NCI-H2107 treated with DMSO at 0.1 percent for 48 hours (cell line): ENCODE data around the gene SCARB2.

Experiments
- DNase-seq: peaks from one replicate; lab custom pipeline; 2025; ENCODE audit not compliant: unreplicated experiment; lab: John Stamatoyannopoulos, UW

The SCARB2 gene

DNA sequence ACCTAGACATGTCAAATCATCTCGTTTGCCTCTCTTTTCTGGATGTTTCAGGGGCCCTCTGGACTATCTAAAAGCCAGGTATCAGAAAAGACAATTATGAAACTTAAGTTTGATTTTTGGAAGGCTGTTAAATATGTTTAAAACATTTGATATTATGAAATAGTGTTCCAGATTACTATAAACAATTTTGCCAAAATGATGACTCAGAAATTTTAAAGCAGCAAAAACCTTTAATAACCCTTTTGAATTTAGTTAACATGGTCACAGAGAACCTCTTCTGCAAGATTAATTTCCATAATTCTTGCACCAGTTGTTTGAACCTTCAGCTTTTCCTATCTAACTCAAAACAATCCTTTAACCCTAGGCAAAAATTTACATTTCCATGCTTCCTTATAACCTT, 19.1 kb upstream of the SCARB2 start:
- DNase-seq, result no peak

DNA sequence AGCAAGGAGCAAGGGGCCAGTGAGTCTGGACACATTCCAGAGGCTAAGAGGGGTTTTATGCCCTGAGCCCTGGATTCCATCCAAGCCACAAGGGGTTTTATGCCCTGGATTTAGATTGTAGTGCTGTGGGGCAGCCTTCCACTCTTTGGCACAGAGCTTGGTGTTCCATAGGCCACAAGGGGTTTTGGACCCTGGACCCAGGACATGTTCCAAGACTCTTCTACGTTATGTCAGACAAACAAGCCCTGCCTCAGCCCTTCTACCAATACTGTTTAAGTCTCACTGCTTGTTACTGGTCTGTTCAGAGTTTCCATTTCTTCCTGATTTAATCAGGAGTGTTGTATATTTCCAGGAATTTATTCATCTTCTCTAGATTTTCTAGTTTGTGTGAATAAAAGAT, 12.8 kb upstream of the SCARB2 start:
- no peak for DNase-seq

DNA sequence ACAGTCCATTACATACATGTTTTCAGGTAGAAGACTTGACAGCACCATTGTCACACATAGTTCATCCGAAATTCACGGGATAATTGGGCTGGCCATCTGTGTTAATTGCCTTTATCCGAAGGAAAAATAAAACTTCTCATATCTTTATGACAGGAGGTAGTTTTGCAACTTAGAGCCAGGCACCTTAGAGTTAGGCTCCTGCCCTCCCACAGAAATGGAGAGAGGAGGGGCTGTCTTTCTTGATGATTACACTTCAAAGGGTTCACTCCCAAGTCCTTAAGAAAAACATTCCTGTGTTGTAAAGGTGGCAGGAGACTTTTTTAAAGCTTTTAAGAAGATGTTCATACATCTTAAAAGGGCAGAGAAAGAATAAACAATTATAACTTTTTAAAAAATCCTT, 10.5 kb upstream of the SCARB2 start:
- no peak for DNase-seq

DNA sequence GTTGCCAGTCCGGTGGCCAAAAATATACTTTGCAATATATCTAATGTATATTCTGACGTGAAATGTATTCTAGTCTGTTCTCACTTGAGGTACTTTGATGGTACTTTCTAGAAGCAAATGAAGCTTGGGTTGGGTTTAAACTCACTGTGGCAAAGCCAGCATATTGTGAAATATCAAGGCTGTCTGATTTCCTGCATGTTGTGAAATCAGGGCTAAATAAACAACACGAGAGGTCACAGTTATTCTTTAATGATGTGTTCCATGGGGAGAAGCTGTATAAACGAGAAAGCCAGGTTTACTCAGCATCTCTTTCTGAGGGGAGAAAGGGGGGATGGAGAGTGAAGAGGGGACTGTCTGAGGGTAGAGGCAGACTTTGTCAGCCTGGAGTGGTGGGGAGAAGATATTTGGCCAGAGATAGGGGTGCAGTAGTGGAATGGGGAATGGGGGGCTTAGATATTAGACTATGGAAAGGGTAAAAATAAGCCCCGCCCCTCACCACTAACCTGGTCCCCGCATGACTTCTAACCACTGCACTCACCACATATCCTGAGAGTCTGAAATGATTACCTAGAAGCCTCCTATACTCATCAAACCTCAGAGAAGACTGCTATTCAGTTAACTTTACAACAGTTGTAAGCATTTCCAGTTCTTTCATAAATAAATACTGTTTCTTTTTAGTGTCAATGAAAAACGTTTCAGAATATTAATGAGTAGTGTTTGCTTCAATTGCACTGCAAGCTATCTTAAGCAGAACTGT, 5.9 kb upstream of the SCARB2 start:
- DNase-seq, result no peak

DNA sequence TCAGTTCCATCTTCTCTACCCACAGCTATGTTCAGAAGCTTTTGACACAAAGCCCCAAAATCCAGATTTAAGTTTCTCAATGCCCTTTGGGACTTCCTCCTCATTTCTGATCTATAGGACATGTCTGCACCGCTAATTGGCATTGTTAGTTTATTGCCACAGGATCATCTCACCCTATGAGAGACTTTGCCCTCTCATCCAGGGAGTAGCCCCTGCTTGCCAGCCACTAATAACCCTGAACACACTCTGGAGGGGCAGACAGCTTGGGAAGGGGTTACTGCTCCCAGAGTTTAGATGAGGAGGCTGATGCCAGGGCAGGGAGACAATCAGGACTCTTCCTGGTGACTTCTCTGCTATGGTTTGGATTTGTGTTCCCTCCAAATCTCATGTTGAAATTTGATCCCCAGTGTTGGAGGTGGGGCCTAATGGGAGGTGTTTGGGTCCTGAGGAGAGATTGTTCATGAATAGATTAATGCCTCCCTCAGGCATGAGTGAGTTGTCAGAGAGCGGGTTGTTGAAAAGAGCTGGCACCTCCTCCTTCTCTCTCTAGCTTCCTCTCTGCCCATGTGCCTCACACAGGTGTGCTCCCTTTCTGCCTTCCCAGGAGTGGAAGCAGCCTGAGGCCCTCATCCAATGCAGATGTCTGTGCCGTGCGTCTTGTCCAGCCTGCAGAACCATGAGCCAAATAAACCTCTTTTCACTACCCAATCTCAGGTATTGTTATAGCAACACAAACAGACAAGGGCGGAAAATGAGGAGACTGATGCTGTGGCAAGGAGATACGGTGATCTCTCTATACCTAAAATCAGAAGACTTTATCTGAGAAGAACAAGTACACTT, 3.6 kb upstream of the SCARB2 start:
- no peak for DNase-seq

DNA sequence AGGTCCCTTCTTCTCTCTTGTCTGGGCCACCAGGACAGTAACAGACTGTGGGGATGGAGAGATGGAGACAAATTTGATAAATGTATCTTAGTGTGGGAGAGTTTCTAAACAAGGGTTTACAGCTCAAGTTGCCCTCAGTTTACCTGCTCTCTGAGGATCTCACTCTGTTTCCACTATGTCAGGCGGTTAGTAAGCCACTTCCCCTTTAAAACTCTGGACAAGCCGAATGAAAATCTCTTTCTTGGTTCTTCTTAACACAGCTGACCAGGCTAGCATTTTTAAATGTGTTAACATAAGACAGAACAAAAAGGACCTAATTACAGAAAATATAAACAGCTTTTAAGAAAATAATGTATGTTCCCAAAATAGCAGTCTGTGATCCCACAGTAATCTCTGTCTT, 2.9 kb upstream of the SCARB2 start:
- no peak for DNase-seq

DNA sequence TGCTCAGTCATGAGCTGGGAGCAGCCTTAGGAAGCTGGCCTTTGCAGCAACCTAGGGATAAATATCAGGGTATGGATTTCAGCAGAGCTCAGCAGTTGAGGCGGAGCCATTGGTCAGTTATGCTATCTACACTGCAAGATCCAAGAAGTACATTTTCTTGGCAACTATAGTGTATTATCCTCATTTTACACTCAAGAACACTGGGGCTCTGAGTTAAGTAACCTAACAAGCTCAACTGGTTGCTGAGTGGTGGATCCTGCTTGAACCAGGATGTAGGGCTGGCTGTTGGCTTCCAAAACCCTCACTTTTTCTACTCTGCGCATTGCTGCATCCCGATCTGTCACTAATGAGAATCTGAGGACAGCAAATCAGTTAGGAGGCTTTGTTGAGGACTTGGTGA, 1.5 kb upstream of the SCARB2 start:
- no peak for DNase-seq

DNA sequence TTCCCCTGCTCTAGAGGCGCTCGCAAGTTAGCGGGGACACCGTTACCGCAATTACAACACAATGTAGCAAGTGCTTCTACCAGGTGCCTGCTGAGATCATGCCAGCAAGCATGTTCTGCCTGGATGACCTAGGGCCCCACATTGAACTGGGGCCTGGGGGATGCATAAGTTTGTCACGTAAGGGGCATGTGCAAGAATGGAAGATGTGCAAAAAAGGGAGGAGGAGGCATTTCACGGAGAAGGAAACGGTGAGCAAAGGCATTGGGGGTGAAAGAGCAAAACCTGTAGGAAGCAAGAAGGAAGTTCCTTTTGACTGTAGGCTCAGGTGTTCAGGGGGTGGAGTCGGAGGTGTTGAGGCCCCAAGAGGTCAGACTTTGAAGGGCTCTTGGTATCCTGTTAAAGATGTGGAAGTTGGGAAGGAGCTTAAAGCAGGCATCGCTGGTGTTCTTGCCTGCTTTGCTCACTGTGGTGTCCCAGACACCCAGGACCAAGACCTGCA, 602 bp upstream of the SCARB2 start:
- DNase-seq, result no peak

DNA sequence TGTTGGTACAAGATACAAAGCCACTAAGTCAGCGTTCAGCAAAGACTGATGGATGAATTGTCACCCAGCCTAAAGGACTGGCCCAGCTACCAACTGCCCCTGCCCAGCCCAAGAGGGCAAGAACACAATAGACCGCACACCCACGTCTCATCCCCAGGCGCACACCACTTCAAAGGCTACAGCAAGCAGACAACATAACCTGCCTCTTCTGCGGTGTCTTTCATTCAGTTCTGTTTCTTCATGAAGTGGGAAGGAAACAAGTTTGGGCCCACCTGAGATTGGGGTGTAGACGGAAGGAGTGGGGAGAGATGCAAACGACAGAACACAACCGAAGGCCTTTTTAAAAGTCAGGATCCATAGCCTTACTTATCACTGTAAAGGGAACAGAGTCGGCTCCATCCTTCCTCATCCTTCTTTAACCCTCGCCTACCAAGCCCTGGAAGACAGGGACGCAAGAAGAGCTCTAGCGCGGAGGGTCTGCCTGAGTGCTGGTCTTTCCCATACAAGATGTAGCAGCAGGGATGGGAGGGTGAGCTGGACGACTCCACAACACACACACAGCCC, 691 bp downstream of the SCARB2 start:
- no peak for DNase-seq

DNA sequence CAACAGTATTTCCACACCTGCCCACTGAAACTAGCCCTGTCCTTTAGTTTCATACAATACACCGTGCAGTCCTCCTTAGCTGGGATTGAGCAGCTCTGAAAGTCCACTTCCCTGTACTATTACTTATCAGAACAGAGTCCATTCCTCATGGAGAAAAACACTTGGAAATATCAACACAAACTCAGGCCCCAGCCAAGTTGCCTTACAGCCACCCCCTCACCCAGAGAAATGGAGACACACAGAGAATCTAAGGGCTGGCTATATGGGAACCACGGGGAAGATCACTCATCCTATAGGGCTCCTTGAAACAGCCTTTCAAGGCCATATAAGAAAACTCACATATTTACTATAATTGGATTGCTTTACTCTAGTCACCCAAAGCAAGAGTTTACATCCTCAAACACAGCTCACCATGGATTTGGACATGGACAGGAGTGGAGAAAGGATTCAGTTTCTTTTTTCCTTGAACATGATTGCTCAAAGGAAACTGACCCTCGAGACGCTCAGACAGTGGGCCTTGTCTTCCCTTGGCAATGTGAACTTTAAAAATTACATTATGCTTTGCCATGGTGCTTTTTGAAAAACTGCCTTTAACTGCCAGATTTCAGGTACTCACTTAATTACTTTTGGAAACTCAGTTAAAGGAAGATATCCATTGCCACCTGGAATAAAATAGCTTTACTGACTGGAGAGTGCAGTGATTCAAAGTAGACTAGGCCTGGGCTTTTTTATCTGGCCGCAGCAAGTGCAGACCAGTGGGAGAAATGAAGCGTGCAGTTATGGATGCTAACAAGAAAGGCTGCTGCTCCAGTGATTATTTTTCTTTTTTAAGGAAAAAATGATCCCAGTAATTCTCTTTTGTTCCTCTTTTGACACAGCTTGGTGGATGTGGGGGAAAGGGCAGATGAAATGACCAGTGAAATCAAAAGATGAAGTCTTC, 1.6 kb downstream of the SCARB2 start:
- DNase-seq, result no peak

DNA sequence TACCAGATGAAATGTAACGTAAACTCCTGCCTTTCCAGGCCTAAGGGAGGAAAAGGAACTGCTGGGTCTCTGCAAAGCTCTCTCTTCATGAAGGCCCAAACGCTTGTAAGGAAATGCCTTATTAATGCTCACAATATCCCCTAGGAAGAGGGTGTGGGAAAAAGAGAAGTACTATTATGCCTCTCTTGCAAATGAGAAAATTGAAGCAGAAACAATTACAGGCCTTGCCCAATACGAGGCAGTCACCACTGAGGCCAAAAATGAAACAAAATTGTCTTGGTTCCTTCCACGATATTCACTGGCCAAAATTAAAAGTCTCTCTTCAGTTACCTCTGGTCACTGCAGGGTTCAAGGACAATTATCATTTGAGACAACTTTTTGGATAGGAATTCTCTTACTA, 3.2 kb downstream of the SCARB2 start:
- no peak for DNase-seq

DNA sequence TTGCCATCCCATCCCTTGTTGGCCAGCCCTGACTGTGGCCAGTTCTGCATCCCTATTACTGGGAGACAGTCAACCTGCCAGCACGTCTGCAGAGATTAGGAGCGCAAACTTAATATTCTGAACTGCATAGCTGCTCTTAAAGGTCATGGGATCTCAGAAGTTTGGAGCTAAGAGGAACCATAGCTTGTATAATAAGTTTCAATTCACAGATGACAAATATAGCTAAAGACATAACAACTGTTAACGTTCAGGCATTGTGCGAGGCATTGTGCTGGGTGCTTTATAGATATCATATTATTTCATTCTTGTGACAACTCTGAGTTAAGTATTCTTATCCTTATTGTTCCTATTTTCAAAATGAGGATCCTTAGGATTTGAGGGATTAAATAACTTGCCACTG, 3.7 kb downstream of the SCARB2 start:
- DNase-seq, result no peak

DNA sequence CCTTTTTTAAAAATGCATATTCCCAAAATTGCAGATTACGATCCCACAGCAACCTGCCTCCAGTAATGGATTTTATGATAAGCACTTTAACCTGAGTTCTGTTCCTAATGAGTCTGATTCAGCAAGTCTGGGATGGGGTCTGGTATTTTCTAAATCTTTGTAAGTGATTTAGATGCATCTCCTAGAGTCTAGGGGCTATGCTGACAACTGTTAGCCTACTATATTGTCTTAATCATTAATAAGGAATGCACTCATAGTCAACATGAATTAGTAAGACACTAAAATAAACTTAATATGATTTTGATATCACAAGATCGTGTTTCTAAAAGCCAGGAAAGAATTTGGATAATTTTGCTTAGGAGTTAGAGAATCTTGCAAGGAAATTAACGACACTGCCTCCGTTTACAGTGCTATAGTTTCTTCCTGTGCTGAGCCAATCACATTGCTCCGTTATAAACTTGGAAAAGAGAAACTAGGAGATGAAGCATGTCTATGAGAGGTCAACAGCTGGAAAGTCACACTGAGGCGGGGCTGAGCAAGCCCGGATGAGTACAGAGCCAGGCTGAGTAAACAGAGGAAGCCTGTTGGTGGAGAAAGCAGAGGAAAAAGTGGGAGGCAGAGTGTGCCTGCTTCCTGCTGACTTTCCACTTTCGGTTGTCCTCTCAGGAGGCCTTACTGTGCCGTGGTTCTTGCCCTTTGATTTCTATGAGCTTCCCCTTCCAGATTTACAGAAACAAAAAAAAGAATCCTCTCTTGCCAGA, 5.4 kb downstream of the SCARB2 start:
- DNase-seq, result no peak

DNA sequence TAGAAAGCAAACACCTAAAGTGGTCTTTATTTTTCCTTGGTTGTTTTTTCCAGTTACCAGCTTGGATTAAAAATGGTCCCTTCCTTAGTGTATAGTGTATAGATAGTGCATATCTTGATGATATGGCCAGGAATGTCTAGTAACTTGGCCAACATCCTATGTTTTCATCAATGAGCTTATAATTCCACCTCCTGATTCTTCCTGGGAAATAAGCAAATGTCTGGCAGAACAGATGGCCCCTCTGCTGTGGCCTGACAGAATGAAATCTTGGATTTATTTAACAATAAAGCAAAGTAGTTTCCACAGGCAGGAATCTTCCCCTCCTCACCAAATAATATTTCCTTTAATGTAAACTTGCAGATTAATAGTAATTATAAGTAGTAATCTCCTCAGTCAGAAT, 6.1 kb downstream of the SCARB2 start:
- DNase-seq, result no peak

DNA sequence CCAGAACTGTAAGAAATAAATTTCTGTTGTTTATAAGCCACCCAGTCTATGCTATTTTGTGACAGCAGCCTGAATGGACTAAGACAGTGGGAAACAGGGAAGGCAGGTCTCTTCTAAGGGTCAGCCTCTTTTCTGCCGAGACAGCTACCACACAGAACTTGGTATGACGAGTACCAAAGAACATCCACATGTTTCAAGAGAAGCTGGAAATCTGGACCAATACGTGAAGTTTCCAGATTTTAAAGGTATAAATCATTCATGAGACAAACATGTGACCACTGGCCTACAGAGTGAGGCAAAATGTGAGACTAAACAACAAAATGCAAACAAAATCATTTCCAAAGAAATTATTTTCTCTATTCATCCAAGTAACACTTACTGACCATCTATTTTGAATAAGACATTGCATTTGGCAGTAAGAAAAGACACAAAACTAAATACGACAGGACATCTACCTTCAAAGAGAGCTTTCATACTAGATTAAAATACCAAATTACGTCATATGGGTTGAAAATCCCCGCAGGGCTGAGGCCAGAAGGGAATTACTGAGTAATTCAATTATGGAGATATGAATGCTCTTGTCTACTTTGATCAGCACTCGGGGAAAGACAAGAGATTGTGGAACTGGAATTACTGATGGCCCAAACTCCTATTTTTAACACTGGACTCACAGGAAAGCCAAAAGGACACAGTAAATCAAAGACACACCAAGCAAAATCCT, 7.2 kb downstream of the SCARB2 start:
- DNase-seq, result no peak

DNA sequence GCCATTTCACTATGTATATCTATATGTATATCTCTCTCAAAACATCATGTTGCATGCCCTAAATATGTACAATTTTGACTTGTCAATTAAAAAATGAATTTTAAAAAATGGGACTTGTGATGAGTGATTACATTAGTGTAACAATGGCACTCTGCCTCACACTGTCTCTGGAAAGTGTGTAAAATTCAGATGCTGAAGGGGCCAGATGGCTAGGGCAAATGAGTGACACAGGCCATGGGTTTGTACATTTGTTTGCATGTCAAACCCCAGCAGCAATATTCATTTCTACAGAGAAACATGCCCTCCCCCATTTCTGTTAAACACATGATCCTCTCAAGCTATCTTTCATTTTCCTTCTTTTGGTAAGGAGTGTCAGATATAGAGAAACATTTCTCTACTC, 8.1 kb downstream of the SCARB2 start:
- DNase-seq, result no peak

DNA sequence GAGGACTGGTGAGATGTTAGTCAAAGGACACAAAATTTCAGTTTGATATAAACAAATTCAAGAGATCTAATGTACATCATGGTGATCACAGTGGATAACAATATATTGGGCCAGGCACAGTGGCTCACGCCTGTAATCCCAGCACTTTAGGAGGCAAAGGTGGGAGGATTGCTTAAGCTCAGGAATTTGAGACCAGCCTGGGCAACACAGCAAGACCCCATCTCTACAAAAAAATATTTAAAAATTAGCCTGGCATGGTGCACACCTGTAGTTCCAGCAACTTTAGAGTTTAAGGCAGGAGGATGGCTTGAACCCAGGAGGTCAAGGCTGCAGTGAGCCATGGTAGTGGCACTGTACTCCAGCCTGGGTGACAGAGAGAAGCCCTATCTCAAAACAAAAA, 8.7 kb downstream of the SCARB2 start:
- DNase-seq, result no peak

DNA sequence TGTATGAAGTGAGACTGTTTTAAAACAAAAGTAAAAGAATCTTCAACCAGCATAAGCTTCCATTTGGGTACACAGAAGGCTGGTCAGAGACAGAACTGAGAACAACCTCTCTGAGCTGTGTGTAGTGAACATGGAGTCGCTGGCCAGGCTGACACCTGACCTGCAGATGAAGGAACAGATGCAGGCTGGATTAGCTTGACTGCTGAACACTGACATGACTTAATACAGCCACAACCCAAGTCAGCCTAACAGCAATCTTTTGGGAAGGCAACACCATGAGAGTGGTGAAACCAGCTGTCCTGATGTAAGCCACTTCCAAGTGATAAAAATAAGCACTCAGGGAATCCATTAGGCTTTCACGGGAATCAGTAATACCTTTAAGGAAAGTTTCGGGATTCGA, 10.1 kb downstream of the SCARB2 start:
- no peak for DNase-seq

DNA sequence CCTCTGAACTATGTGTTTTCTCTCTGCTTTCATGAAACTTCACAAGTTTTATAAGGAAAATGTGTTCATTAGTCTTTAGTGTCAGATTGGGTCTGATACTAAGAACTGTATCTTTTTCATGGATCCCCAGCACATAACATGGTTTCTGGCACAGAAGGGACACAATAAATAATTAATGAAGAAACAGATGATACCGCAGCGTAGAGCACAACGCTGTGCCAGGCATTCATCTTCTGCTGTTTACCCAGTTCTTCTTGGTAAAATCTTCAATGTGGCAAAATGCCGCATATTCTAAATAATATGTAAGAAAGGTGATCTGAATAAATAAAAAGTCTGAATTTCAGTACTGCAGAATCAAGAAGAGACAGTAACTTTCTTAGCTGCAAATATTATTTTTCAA, 12.3 kb downstream of the SCARB2 start:
- DNase-seq, result no peak
